ENCODE measurements around the gene CNKSR3. TPM values are rescaled to one million over a fixed set of nuclear protein-coding genes. Genes with fewer than 3 reads are reported as not detected.

The CNKSR3 gene
- polyA plus RNA-seq, 1 donor from 2014 or later, result 3.0 TPM

DNA sequence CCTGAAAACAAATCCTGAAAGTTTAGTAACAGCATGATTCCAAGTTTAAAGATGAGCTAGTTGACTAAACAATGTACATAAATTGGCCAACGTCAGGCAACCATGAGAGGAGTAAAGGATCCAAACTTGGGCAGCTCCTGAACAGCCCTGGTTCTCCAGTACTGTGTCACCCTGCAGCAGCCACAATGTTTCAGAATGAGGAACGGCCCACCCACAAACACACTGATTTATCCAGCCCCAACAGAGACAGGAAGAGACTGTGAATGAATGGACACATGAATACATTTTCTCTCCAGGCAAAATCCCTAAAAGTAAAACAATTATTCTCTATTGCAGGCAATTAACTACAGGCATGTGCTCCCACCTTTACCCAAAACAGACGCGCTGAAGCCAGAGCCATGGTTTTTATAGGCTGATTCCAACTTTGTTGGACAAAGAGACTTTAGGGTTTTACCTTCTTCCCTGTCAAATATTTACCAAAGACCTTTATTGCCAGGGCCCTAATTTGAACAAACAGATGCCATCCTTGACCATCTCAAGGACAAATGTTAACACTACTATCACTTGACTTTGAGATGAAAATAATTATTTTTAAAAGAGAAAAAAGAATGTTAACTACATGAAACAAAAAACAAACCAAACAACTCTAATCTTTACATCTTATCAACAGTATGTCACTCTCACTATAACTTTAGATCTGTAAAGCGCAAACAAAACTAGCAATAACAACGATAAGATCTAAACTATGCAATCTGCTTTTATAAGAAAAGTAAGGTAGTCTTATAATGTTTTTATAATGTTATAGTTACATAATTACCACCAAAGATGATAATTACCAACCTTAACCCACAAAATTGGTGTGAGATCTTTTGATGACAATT, 22.9 kb downstream of the CNKSR3 start:
- no peak overlapping the region for H3K9ac ChIP-seq (ENCODE audit: low read length)
- no peaks in the 10 kb centered on the region for H3K27me3 ChIP-seq (ENCODE audit: insufficient read depth, low read depth, low read length)
- H4K20me1 ChIP-seq (ENCODE audit: insufficient read depth), result no peaks in the 10 kb centered on the region
- no peak overlapping the region for H3K4me3 ChIP-seq (ENCODE audit: low read length)
- no peak overlapping the region for H3K27ac ChIP-seq (ENCODE audit: low read length)
- H3K9me2 ChIP-seq (ENCODE audit: insufficient read depth, low read length), result no peaks in the 10 kb centered on the region
- H3K4me2 ChIP-seq (ENCODE audit: low read length), result no peak overlapping the region
- no peaks in the 10 kb centered on the region for H3K9me3 ChIP-seq (ENCODE audit: low read length)
- no peaks in the 10 kb centered on the region for H3K79me2 ChIP-seq (replicated peaks; ENCODE audit: insufficient read depth, low read length)
- H2AFZ ChIP-seq (ENCODE audit: low read depth, low read length), result no peak overlapping the region
- TF ChIP-seq TAF1 (IDR thresholded peaks at IDR 0.05; ENCODE audit: low read depth) (no peak), RAD21 (conservative IDR thresholded peaks at IDR 0.05) (no peak), POLR2AphosphoS5 (IDR thresholded peaks at IDR 0.05) (no peak), EZH2 (IDR thresholded peaks at IDR 0.05; ENCODE audit: borderline replicate concordance, insufficient read depth, low read length, poor library complexity, severe bottlenecking) (no peak), EP300 (conservative IDR thresholded peaks at IDR 0.05; ENCODE audit: poor library complexity, severe bottlenecking) (no peak), CTCF (IDR thresholded peaks at IDR 0.05; ENCODE audit: poor library complexity, severe bottlenecking) (no peak), MXI1 (conservative IDR thresholded peaks at IDR 0.05; ENCODE audit: poor library complexity, severe bottlenecking) (no peak)
- no peaks in the 10 kb centered on the region for H3F3A ChIP-seq (ENCODE audit: insufficient read depth, low read length, poor library complexity, severe bottlenecking)
- no peaks in the 10 kb centered on the region for H3K36me3 ChIP-seq (ENCODE audit: insufficient read depth, low read length)

GRCh38 chr6:154485815-154486214, 24.7 kb downstream of the CNKSR3 start:
- no peaks in the 10 kb centered on the region for H3K36me3 ChIP-seq (ENCODE audit: insufficient read depth, low read length)
- H3F3A ChIP-seq (ENCODE audit: insufficient read depth, low read length, poor library complexity, severe bottlenecking), result no peaks in the 10 kb centered on the region
- no peaks in the 10 kb centered on the region for H3K79me2 ChIP-seq (replicated peaks; ENCODE audit: insufficient read depth, low read length)
- H3K27ac ChIP-seq (ENCODE audit: low read length), result no peak overlapping the region
- no peak overlapping the region for H3K9ac ChIP-seq (ENCODE audit: low read length)
- H2AFZ ChIP-seq (ENCODE audit: low read depth, low read length), result no peak overlapping the region
- H3K27me3 ChIP-seq (ENCODE audit: insufficient read depth, low read depth, low read length), result no peaks in the 10 kb centered on the region
- TF ChIP-seq EZH2 (IDR thresholded peaks at IDR 0.05; ENCODE audit: borderline replicate concordance, insufficient read depth, low read length, poor library complexity, severe bottlenecking), result no peak
- no peak for TF ChIP-seq CTCF (IDR thresholded peaks at IDR 0.05; ENCODE audit: poor library complexity, severe bottlenecking)
- no peak for TF ChIP-seq SMC3 (conservative IDR thresholded peaks at IDR 0.05; ENCODE audit: poor library complexity)
- no peaks in the 10 kb centered on the region for H3K9me3 ChIP-seq (ENCODE audit: low read length)
- H3K4me2 ChIP-seq (ENCODE audit: low read length), result no peak overlapping the region
- no peaks in the 10 kb centered on the region for H3K9me2 ChIP-seq (ENCODE audit: insufficient read depth, low read length)
- no peak overlapping the region for H3K4me3 ChIP-seq (ENCODE audit: low read length)
- no peaks in the 10 kb centered on the region for H4K20me1 ChIP-seq (ENCODE audit: insufficient read depth)

DNA sequence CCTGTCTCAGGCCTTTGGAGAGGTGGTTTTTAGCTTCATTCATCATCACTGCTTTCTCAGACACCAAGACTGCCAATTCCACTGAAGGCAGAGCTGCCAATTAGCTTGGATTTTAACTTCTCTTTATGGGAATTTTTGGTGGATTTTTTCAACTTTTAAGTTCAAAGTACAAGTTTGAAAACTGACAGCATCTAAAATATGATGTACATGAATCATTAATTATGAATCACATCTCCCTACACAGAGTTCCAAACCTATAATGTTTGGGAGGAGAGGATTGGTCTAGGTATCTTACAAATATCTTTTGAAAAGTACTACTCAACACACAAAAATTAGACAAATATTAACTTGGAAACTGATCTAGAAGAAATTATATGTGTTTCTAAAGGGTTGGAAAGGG, 25.5 kb downstream of the CNKSR3 start:
- H3K4me3 ChIP-seq (ENCODE audit: low read length), result no peak overlapping the region
- no peak for TF ChIP-seq SMC3 (conservative IDR thresholded peaks at IDR 0.05; ENCODE audit: poor library complexity)
- TF ChIP-seq POLR2AphosphoS5 (IDR thresholded peaks at IDR 0.05), result no peak
- no peak for TF ChIP-seq RAD21 (conservative IDR thresholded peaks at IDR 0.05)
- TF ChIP-seq CTCF (IDR thresholded peaks at IDR 0.05; ENCODE audit: poor library complexity, severe bottlenecking), result no peak
- no peak for TF ChIP-seq MXI1 (conservative IDR thresholded peaks at IDR 0.05; ENCODE audit: poor library complexity, severe bottlenecking)
- TF ChIP-seq EP300 (conservative IDR thresholded peaks at IDR 0.05; ENCODE audit: poor library complexity, severe bottlenecking), result no peak
- no peak for TF ChIP-seq EZH2 (IDR thresholded peaks at IDR 0.05; ENCODE audit: borderline replicate concordance, insufficient read depth, low read length, poor library complexity, severe bottlenecking)
- TF ChIP-seq TAF1 (IDR thresholded peaks at IDR 0.05; ENCODE audit: low read depth), result no peak
- TF ChIP-seq, protein P1, sequence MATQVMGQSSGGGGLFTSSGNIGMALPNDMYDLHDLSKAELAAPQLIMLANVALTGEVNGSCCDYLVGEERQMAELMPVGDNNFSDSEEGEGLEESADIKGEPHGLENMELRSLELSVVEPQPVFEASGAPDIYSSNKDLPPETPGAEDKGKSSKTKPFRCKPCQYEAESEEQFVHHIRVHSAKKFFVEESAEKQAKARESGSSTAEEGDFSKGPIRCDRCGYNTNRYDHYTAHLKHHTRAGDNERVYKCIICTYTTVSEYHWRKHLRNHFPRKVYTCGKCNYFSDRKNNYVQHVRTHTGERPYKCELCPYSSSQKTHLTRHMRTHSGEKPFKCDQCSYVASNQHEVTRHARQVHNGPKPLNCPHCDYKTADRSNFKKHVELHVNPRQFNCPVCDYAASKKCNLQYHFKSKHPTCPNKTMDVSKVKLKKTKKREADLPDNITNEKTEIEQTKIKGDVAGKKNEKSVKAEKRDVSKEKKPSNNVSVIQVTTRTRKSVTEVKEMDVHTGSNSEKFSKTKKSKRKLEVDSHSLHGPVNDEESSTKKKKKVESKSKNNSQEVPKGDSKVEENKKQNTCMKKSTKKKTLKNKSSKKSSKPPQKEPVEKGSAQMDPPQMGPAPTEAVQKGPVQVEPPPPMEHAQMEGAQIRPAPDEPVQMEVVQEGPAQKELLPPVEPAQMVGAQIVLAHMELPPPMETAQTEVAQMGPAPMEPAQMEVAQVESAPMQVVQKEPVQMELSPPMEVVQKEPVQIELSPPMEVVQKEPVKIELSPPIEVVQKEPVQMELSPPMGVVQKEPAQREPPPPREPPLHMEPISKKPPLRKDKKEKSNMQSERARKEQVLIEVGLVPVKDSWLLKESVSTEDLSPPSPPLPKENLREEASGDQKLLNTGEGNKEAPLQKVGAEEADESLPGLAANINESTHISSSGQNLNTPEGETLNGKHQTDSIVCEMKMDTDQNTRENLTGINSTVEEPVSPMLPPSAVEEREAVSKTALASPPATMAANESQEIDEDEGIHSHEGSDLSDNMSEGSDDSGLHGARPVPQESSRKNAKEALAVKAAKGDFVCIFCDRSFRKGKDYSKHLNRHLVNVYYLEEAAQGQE (IDR thresholded peaks at IDR 0.05; ENCODE audit: borderline replicate concordance), result no peak
- no peaks in the 10 kb centered on the region for H3K79me2 ChIP-seq (replicated peaks; ENCODE audit: insufficient read depth, low read length)
- H3K36me3 ChIP-seq (ENCODE audit: insufficient read depth, low read length), result no peaks in the 10 kb centered on the region
- no peaks in the 10 kb centered on the region for H3K9me2 ChIP-seq (ENCODE audit: insufficient read depth, low read length)
- no peak overlapping the region for H2AFZ ChIP-seq (ENCODE audit: low read depth, low read length)
- H4K20me1 ChIP-seq (ENCODE audit: insufficient read depth), result no peaks in the 10 kb centered on the region
- H3F3A ChIP-seq (ENCODE audit: insufficient read depth, low read length, poor library complexity, severe bottlenecking), result no peaks in the 10 kb centered on the region
- H3K9ac ChIP-seq (ENCODE audit: low read length), result no peak overlapping the region
- H3K27ac ChIP-seq (ENCODE audit: low read length), result no peak overlapping the region
- H3K9me3 ChIP-seq (ENCODE audit: low read length), result no peaks in the 10 kb centered on the region
- no peaks in the 10 kb centered on the region for H3K27me3 ChIP-seq (ENCODE audit: insufficient read depth, low read depth, low read length)
- no peak overlapping the region for H3K4me2 ChIP-seq (ENCODE audit: low read length)

Measured in neural cell (in vitro differentiated cells).